ENCODE data around the gene RNF7.

GRCh38 chr3:141724186-141724585, 13.9 kb upstream of the RNF7 start:
- no peak for TF ChIP-seq BCL6 (CRISPR knock-in tag; IDR thresholded peaks at IDR 0.05)
- no peak for TF ChIP-seq ZBTB49 (CRISPR knock-in tag; IDR thresholded peaks at IDR 0.05; ENCODE audit: borderline replicate concordance)
- no peak for TF ChIP-seq MNT (IDR thresholded peaks at IDR 0.05)
- no peak for TF ChIP-seq ZNF136 (CRISPR knock-in tag; IDR thresholded peaks at IDR 0.05; ENCODE audit: low read depth)
